ENCODE measurements around the gene TMEM88. TPM values are rescaled to one million over a fixed set of nuclear protein-coding genes. Genes with fewer than 3 reads are reported as not detected.
A peak's percentile ranks its signal among the peaks of the same experiment; 100 is the strongest.

The TMEM88 gene
- total and polyA plus RNA-seq, 4 donors: 2.7 to 27.6 (median 13.5) TPM

- WGBS (ENCODE audit: insufficient coverage): 86% methylated on average over 11 of the region's 21 CpGs
- Histone ChIP-seq H3K4me1 (ENCODE audit: control insufficient read depth, insufficient read depth, low read length) (peaks cover 38% of the 10 kb centered on the region), H3K9me3 (ENCODE audit: control insufficient read depth, insufficient read depth, low read length) (no peaks in the 10 kb centered on the region), H3K36me3 (ENCODE audit: control insufficient read depth, insufficient read depth, low read length) (peaks cover 90% of the 10 kb centered on the region), H3K27me3 (ENCODE audit: control insufficient read depth, insufficient read depth, low read length) (no peaks in the 10 kb centered on the region), H3K4me3 (ENCODE audit: low read depth, low read length) (no peak overlapping the region), H3K27ac (ENCODE audit: low read depth, low read length) (no peak overlapping the region)
- no peak for DNase-seq (ENCODE audit: low read depth in 4 of 6, low spot score in 6 of 6)
Measured at GRCh38 chr17:7848739-7849129, 6.1 kb upstream of the TMEM88 start.

GRCh38 chr17:7849130-7849750 is 5.6 kb upstream of the TMEM88 start:
- H3K36me3 ChIP-seq (ENCODE audit: control insufficient read depth, insufficient read depth, low read length): peaks cover 95% of the 10 kb centered on the region
- 86% methylated on average over 28 of the region's 35 CpGs for WGBS (ENCODE audit: insufficient coverage)

GRCh38 chr17:7849751-7850504 is 4.9 kb upstream of the TMEM88 start:
- H3K27me3 ChIP-seq (ENCODE audit: control insufficient read depth, insufficient read depth, low read length): no peaks in the 10 kb centered on the region
- H3K27ac ChIP-seq (ENCODE audit: low read depth, low read length): no peak overlapping the region
- H3K36me3 ChIP-seq (ENCODE audit: control insufficient read depth, insufficient read depth, low read length): peaks cover 100% of the 10 kb centered on the region
- no peak overlapping the region for H3K4me3 ChIP-seq (ENCODE audit: low read depth, low read length)
- H3K9me3 ChIP-seq (ENCODE audit: control insufficient read depth, insufficient read depth, low read length): no peaks in the 10 kb centered on the region
- no peak for DNase-seq (ENCODE audit: low read depth in 4 of 6, low spot score in 6 of 6)
- H3K4me1 ChIP-seq (ENCODE audit: control insufficient read depth, insufficient read depth, low read length): peaks cover 29% of the 10 kb centered on the region
- WGBS (ENCODE audit: insufficient coverage): 84% methylated on average over 6 of the region's 12 CpGs

More at GRCh38 chr17:7849130-7849750, 5.6 kb upstream of the TMEM88 start:
- no peaks in the 10 kb centered on the region for H3K27me3 ChIP-seq (ENCODE audit: control insufficient read depth, insufficient read depth, low read length)
- no peak for DNase-seq (ENCODE audit: low read depth in 4 of 6, low spot score in 6 of 6)
- H3K9me3 ChIP-seq (ENCODE audit: control insufficient read depth, insufficient read depth, low read length): no peaks in the 10 kb centered on the region
- H3K4me3 ChIP-seq (ENCODE audit: low read depth, low read length): no peak overlapping the region
- H3K27ac ChIP-seq (ENCODE audit: low read depth, low read length): no peak overlapping the region
- H3K4me1 ChIP-seq (ENCODE audit: control insufficient read depth, insufficient read depth, low read length): peaks cover 33% of the 10 kb centered on the region

- H3K36me3 ChIP-seq (ENCODE audit: control insufficient read depth, insufficient read depth, low read length): peaks cover 99% of the 10 kb centered on the region
- H3K27me3 ChIP-seq (ENCODE audit: control insufficient read depth, insufficient read depth, low read length): no peaks in the 10 kb centered on the region
- peaks cover 30% of the 10 kb centered on the region for H3K4me1 ChIP-seq (ENCODE audit: control insufficient read depth, insufficient read depth, low read length)
- no peak overlapping the region for H3K27ac ChIP-seq (ENCODE audit: low read depth, low read length)
- H3K9me3 ChIP-seq (ENCODE audit: control insufficient read depth, insufficient read depth, low read length): no peaks in the 10 kb centered on the region
- DNase-seq (ENCODE audit: low read depth in 4 of 6, low spot score in 6 of 6): no peak
- 85% methylated on average over 16 of the region's 17 CpGs for WGBS (ENCODE audit: insufficient coverage)
- no peak overlapping the region for H3K4me3 ChIP-seq (ENCODE audit: low read depth, low read length)
Measured at GRCh38 chr17:7850701-7851437, 4.0 kb upstream of the TMEM88 start.

GRCh38 chr17:7851438-7852261 is 3.2 kb upstream of the TMEM88 start:
- Histone ChIP-seq H3K27me3 (ENCODE audit: control insufficient read depth, insufficient read depth, low read length) (no peaks in the 10 kb centered on the region), H3K4me3 (ENCODE audit: low read depth, low read length) (no peak overlapping the region), H3K4me1 (ENCODE audit: control insufficient read depth, insufficient read depth, low read length) (peaks cover 38% of the 10 kb centered on the region), H3K36me3 (ENCODE audit: control insufficient read depth, insufficient read depth, low read length) (peaks cover 96% of the 10 kb centered on the region), H3K27ac (ENCODE audit: low read depth, low read length) (peak overlapping the region; percentile 33), H3K9me3 (ENCODE audit: control insufficient read depth, insufficient read depth, low read length) (no peaks in the 10 kb centered on the region)
- 16% methylated on average over 59 of the region's 60 CpGs for WGBS (ENCODE audit: insufficient coverage)
- DNase-seq (ENCODE audit: low read depth in 4 of 6, low spot score in 6 of 6): peak in 4 of 6 donors; percentile 56 to 98 (median 86)

GRCh38 chr17:7852262-7852670 is 2.6 kb upstream of the TMEM88 start:
- no peak for DNase-seq (ENCODE audit: low read depth in 4 of 6, low spot score in 6 of 6)
- Histone ChIP-seq H3K27me3 (ENCODE audit: control insufficient read depth, insufficient read depth, low read length) (no peaks in the 10 kb centered on the region), H3K9me3 (ENCODE audit: control insufficient read depth, insufficient read depth, low read length) (no peaks in the 10 kb centered on the region), H3K36me3 (ENCODE audit: control insufficient read depth, insufficient read depth, low read length) (peaks cover 93% of the 10 kb centered on the region), H3K4me3 (ENCODE audit: low read depth, low read length) (no peak overlapping the region), H3K4me1 (ENCODE audit: control insufficient read depth, insufficient read depth, low read length) (peaks cover 42% of the 10 kb centered on the region), H3K27ac (ENCODE audit: low read depth, low read length) (peak overlapping the region; percentile 33)
- 71% methylated on average over 20 of the region's 20 CpGs for WGBS (ENCODE audit: insufficient coverage)

GRCh38 chr17:7852919-7853690 is 1.8 kb upstream of the TMEM88 start:
- Histone ChIP-seq H3K36me3 (ENCODE audit: control insufficient read depth, insufficient read depth, low read length) (peaks cover 86% of the 10 kb centered on the region), H3K27ac (ENCODE audit: low read depth, low read length) (no peak overlapping the region), H3K9me3 (ENCODE audit: control insufficient read depth, insufficient read depth, low read length) (no peaks in the 10 kb centered on the region), H3K4me1 (ENCODE audit: control insufficient read depth, insufficient read depth, low read length) (peaks cover 45% of the 10 kb centered on the region), H3K27me3 (ENCODE audit: control insufficient read depth, insufficient read depth, low read length) (no peaks in the 10 kb centered on the region), H3K4me3 (ENCODE audit: low read depth, low read length) (no peak overlapping the region)
- 71% methylated on average over 42 of the region's 51 CpGs for WGBS (ENCODE audit: insufficient coverage)
- DNase-seq (ENCODE audit: low read depth in 4 of 6, low spot score in 6 of 6): no peak

GRCh38 chr17:7853691-7854038 is 1.2 kb upstream of the TMEM88 start:
- Histone ChIP-seq H3K9me3 (ENCODE audit: control insufficient read depth, insufficient read depth, low read length) (no peaks in the 10 kb centered on the region), H3K27me3 (ENCODE audit: control insufficient read depth, insufficient read depth, low read length) (no peaks in the 10 kb centered on the region), H3K36me3 (ENCODE audit: control insufficient read depth, insufficient read depth, low read length) (peaks cover 85% of the 10 kb centered on the region), H3K4me3 (ENCODE audit: low read depth, low read length) (no peak overlapping the region), H3K4me1 (ENCODE audit: control insufficient read depth, insufficient read depth, low read length) (peaks cover 51% of the 10 kb centered on the region), H3K27ac (ENCODE audit: low read depth, low read length) (no peak overlapping the region)
- no peak for DNase-seq (ENCODE audit: low read depth in 4 of 6, low spot score in 6 of 6)
- WGBS (ENCODE audit: insufficient coverage): 83% methylated on average over 1 of the region's 21 CpGs

All from spinal cord (tissue), 10 donors.